Measurements from ENCODE around the gene ZBTB38.

ZBTB38 gene

DNA sequence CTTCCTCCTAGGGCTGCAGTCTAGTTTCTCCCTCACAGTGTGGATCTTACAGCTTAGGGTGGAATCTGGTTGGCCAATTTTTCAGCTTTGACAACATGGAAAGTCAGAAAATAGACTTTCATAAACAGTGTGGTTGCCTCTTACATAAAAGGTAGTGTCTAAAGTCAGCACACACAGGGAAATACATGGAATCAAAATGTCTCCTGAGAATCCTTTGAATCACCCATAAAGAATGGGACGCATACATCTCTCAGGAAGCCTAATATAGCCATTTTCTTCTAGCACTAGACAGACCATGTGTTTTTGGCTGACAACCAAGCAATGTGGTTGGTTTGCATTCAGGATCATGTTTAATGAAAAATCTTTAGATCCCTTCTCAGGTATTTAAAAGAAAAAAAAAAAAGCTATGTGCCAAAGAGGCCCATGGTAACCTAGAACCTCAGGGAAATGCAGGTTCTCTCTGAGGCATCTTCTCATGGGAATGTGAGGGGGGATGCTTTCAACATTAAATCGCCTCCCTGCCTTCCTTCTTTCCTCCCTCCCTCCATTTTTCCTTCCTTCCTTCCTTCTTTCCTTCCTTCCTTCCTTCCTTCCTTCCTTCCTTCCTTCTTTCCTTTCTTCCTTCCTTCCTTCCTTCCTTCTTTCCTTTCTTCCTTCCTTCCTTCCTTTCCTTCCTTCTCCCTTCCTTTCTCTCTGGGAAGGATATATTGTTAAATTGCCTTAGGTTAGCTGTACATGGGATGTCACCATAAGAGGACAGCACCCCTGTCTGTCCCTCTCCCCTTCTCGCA, 34.3 kb upstream of the ZBTB38 start:
- Histone ChIP-seq H3K9me3 (ENCODE audit: insufficient read depth, low read length) (no peaks in the 10 kb centered on the region), H3K4me1 (ENCODE audit: insufficient read depth, insufficient read length) (no peaks in the 10 kb centered on the region), H3K9ac (ENCODE audit: insufficient read length, low read depth) (no peak overlapping the region), H3K27me3 (ENCODE audit: insufficient read depth, insufficient read length) (no peaks in the 10 kb centered on the region), H3K36me3 (ENCODE audit: insufficient read depth, insufficient read length, low read length) (no peaks in the 10 kb centered on the region), H3K4me3 (ENCODE audit: insufficient read length, low read depth) (no peak overlapping the region)
- TF ChIP-seq ZNF274 (IDR thresholded peaks at IDR 0.05; ENCODE audit: low read depth, low read length) (no peak), YY1 (IDR thresholded peaks at IDR 0.05; ENCODE audit: insufficient read depth, insufficient read length) (no peak), SUZ12 (IDR thresholded peaks at IDR 0.05; ENCODE audit: extremely low read depth, insufficient read depth, insufficient read length) (no peak)
- no peak for DNase-seq (ENCODE audit: low read depth, low spot score)

DNA sequence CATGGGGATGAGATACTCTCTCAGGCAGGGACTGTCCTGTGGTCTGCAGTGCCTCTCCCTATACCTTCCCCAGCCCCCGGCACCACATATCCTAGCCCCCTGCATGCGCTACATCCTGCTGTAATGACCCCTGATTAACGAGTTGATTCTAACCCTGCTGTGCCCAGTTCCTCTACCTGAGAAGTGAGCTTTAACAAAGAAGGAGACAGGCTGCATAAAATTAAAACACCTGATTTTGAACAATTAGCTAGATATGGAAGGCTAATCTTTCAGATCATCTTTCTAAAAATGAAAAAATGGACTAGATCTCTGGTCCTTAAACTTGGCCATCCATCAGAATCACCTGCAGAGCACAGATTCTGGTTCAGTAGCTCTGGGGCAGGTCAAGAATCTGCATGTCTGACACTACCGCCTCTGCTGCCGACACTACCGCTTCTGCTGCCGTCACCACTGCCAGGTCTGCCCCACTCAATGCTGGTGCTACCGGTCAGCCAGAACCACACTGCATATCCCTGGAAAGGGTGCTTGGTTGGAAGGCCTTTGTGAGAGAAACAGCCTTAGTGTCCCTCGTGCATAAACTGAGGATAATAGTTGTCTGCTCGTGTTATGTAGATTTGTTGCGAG, 33.6 kb upstream of the ZBTB38 start:
- TF ChIP-seq YY1 (IDR thresholded peaks at IDR 0.05; ENCODE audit: insufficient read depth, insufficient read length): no peak
- TF ChIP-seq ZNF274 (IDR thresholded peaks at IDR 0.05; ENCODE audit: low read depth, low read length): no peak
- no peak for TF ChIP-seq SUZ12 (IDR thresholded peaks at IDR 0.05; ENCODE audit: extremely low read depth, insufficient read depth, insufficient read length)
- no peak for DNase-seq (ENCODE audit: low read depth, low spot score)
- no peaks in the 10 kb centered on the region for H3K36me3 ChIP-seq (ENCODE audit: insufficient read depth, insufficient read length, low read length)
- H3K4me1 ChIP-seq (ENCODE audit: insufficient read depth, insufficient read length): no peaks in the 10 kb centered on the region
- H3K27me3 ChIP-seq (ENCODE audit: insufficient read depth, insufficient read length): no peaks in the 10 kb centered on the region
- H3K9me3 ChIP-seq (ENCODE audit: insufficient read depth, low read length): no peaks in the 10 kb centered on the region
- H3K9ac ChIP-seq (ENCODE audit: insufficient read length, low read depth): no peak overlapping the region
- no peak overlapping the region for H3K4me3 ChIP-seq (ENCODE audit: insufficient read length, low read depth)

DNA sequence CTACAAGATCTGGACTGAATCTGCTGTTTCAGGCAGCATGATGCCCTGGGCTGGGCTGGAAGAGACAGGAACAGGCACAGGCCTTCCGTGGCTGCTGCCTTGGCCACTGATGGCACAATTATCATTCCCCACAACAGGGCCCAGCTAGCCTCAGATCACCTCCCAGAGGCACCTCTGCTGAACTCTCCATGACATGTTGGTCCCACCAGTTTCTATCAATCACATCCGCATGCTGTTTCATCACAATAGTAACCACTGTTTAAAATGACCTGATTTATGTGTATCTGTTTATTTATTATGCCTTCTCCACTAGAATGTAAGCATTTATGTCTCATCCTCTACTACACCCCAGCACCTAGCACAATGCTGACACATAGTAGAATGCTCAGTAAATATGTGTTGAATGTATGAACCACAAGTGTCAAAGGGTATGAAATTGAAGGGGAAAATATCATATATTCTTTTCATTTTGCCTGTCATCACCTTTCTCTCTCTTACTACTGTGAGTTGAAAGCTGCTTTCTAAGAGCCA, 32.7 kb upstream of the ZBTB38 start:
- TF ChIP-seq ZNF274 (IDR thresholded peaks at IDR 0.05; ENCODE audit: low read depth, low read length) (no peak), YY1 (IDR thresholded peaks at IDR 0.05; ENCODE audit: insufficient read depth, insufficient read length) (no peak), SUZ12 (IDR thresholded peaks at IDR 0.05; ENCODE audit: extremely low read depth, insufficient read depth, insufficient read length) (no peak)
- H3K9ac ChIP-seq (ENCODE audit: insufficient read length, low read depth): no peak overlapping the region
- no peak overlapping the region for H3K4me3 ChIP-seq (ENCODE audit: insufficient read length, low read depth)
- no peaks in the 10 kb centered on the region for H3K9me3 ChIP-seq (ENCODE audit: insufficient read depth, low read length)
- no peak for DNase-seq (ENCODE audit: low read depth, low spot score)
- no peaks in the 10 kb centered on the region for H3K36me3 ChIP-seq (ENCODE audit: insufficient read depth, insufficient read length, low read length)
- no peaks in the 10 kb centered on the region for H3K27me3 ChIP-seq (ENCODE audit: insufficient read depth, insufficient read length)
- H3K4me1 ChIP-seq (ENCODE audit: insufficient read depth, insufficient read length): no peaks in the 10 kb centered on the region

DNA sequence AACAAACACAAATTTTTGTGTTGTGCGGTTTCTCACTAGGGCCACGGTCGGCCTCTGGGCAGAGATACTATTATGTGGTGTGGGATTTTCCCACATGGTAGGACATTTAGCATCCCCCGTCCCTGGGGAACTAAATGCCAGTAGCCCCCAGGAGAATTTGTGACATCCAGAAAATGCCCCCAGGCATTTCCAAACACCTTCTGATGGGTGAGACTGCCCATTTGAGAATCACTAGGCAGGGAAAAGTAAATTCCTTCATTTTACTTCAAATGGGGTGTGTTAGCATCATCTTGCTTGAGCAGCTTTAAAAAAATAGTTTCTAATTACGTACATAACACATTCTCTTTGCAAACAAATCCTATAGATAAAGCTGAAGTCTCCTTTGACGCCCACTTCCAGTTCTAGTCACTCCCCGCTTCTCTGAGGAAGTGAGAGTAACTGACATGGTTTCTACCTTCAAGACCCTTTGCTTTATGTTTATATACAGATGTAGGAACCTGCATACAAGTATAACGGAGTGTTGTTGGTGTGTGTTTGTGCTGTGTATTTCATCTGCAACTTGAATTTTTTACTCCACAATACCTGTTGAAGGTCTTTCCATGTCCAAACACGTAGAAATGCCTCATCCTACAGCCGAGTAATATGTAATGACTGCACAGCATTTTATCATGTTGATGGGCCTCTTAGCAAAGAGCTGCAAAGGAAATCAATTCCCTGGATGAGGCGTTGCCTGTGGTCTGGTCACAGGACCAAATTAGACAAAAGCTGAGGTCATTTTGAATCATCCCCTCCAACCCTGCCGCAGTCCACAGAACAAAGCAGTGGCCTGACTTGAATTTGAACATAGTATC, 31.4 kb upstream of the ZBTB38 start:
- Histone ChIP-seq H3K36me3 (ENCODE audit: insufficient read depth, insufficient read length, low read length) (no peaks in the 10 kb centered on the region), H3K9ac (ENCODE audit: insufficient read length, low read depth) (no peak overlapping the region), H3K4me1 (ENCODE audit: insufficient read depth, insufficient read length) (no peaks in the 10 kb centered on the region), H3K9me3 (ENCODE audit: insufficient read depth, low read length) (no peaks in the 10 kb centered on the region), H3K27me3 (ENCODE audit: insufficient read depth, insufficient read length) (no peaks in the 10 kb centered on the region), H3K4me3 (ENCODE audit: insufficient read length, low read depth) (no peak overlapping the region)
- no peak for DNase-seq (ENCODE audit: low read depth, low spot score)
- TF ChIP-seq ZNF274 (IDR thresholded peaks at IDR 0.05; ENCODE audit: low read depth, low read length) (no peak), YY1 (IDR thresholded peaks at IDR 0.05; ENCODE audit: insufficient read depth, insufficient read length) (no peak), SUZ12 (IDR thresholded peaks at IDR 0.05; ENCODE audit: extremely low read depth, insufficient read depth, insufficient read length) (no peak)

DNA sequence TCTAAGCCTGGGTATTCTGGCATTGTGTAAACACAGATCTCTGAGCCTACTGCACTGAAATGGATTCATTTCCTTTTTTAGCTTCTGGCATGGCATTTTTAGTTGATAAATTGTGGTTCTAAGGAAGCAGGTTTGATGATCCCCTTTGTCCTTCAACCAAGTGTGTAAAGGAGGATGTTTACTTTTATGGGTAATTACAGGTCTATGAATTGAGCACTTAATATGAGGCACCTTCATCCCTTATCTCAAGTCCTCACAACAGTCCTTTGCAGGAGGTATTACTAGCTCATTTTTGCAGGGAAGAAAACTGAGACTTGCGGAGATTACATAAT, 30.8 kb upstream of the ZBTB38 start:
- Histone ChIP-seq H3K9me3 (ENCODE audit: insufficient read depth, low read length) (no peaks in the 10 kb centered on the region), H3K9ac (ENCODE audit: insufficient read length, low read depth) (no peak overlapping the region), H3K4me3 (ENCODE audit: insufficient read length, low read depth) (no peak overlapping the region), H3K4me1 (ENCODE audit: insufficient read depth, insufficient read length) (no peaks in the 10 kb centered on the region), H3K27me3 (ENCODE audit: insufficient read depth, insufficient read length) (no peaks in the 10 kb centered on the region), H3K36me3 (ENCODE audit: insufficient read depth, insufficient read length, low read length) (no peaks in the 10 kb centered on the region)
- no peak for DNase-seq (ENCODE audit: low read depth, low spot score)
- no peak for TF ChIP-seq YY1 (IDR thresholded peaks at IDR 0.05; ENCODE audit: insufficient read depth, insufficient read length)

DNA sequence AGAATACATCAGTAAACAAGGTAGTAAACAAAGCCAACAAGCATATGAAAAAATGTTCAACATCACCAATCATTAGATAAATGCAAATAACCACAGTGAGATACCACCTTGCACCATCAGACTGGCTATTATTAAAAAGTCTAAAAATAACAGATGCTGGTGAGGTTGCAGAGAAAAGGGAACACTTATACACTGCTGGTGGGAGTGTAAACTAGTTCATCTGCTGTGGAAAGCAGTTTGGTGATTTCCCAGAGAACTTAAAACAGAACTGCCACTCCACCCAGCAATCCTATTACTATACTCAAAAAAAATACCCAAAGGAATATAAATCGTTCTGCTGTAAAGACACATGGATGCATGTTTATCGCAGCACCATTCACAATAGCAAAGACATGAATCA, 30.3 kb upstream of the ZBTB38 start:
- H3K9me3 ChIP-seq (ENCODE audit: insufficient read depth, low read length): no peaks in the 10 kb centered on the region
- TF ChIP-seq YY1 (IDR thresholded peaks at IDR 0.05; ENCODE audit: insufficient read depth, insufficient read length): no peak
- no peak for TF ChIP-seq SUZ12 (IDR thresholded peaks at IDR 0.05; ENCODE audit: extremely low read depth, insufficient read depth, insufficient read length)
- TF ChIP-seq ZNF274 (IDR thresholded peaks at IDR 0.05; ENCODE audit: low read depth, low read length): no peak
- no peaks in the 10 kb centered on the region for H3K27me3 ChIP-seq (ENCODE audit: insufficient read depth, insufficient read length)
- no peak overlapping the region for H3K4me3 ChIP-seq (ENCODE audit: insufficient read length, low read depth)
- H3K36me3 ChIP-seq (ENCODE audit: insufficient read depth, insufficient read length, low read length): no peaks in the 10 kb centered on the region
- DNase-seq (ENCODE audit: low read depth, low spot score): no peak
- no peaks in the 10 kb centered on the region for H3K4me1 ChIP-seq (ENCODE audit: insufficient read depth, insufficient read length)
- H3K9ac ChIP-seq (ENCODE audit: insufficient read length, low read depth): no peak overlapping the region

DNA sequence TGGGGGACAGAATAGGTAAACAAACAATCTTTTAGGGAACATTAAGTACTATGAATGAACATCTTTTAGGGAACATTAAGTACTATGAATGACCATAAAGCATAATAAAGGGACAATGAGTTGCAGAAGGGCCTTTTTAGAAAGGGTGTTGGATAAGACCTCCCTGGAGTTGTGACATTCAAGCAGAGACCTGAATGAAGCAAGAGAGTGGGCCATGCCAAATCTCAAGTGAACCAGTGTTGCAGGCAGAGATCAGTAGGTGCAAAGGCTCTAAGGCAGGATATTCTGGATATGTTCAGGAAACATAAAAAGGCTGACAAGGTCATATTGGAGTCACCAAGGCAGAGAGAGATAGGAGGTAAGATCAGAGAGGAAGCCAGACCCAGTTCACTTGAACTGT, 29.4 kb upstream of the ZBTB38 start:
- no peaks in the 10 kb centered on the region for H3K27me3 ChIP-seq (ENCODE audit: insufficient read depth, insufficient read length)
- H3K9me3 ChIP-seq (ENCODE audit: insufficient read depth, low read length): no peaks in the 10 kb centered on the region
- H3K9ac ChIP-seq (ENCODE audit: insufficient read length, low read depth): no peak overlapping the region
- no peaks in the 10 kb centered on the region for H3K36me3 ChIP-seq (ENCODE audit: insufficient read depth, insufficient read length, low read length)
- no peak for TF ChIP-seq ZNF274 (IDR thresholded peaks at IDR 0.05; ENCODE audit: low read depth, low read length)
- no peak for TF ChIP-seq SUZ12 (IDR thresholded peaks at IDR 0.05; ENCODE audit: extremely low read depth, insufficient read depth, insufficient read length)
- no peak for TF ChIP-seq YY1 (IDR thresholded peaks at IDR 0.05; ENCODE audit: insufficient read depth, insufficient read length)
- H3K4me3 ChIP-seq (ENCODE audit: insufficient read length, low read depth): no peak overlapping the region
- no peak for DNase-seq (ENCODE audit: low read depth, low spot score)
- H3K4me1 ChIP-seq (ENCODE audit: insufficient read depth, insufficient read length): no peaks in the 10 kb centered on the region
